Germinal center (tissue), 1 donor: ENCODE measurements around the gene BANK1.

Experiments used
- DNase-seq: peaks from one replicate; pipeline ENCODE4 v3.0.0; 2012; ENCODE audit warnings: mixed read lengths, low spot score

The BANK1 gene

DNA sequence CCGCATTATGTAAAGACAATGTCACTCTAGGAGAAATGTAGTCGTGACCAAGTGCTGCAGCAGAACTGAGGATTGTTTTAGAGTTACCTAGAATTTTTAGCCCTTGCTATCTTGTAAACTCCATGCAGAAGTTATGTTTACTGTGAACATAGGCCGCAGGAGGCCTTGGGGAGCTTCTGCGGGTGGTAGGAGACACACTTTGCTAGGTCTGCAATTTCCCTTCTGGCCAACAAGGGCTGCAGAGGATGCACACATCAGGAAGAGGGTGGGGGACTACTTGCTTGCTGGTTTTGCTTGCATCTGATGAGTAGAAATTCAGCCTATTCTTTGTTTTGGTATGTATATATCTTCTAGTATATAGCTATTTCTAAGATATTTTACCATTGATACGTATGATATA is 23.1 kb downstream of the BANK1 start:
- DNase-seq, result peak; percentile 34

DNA sequence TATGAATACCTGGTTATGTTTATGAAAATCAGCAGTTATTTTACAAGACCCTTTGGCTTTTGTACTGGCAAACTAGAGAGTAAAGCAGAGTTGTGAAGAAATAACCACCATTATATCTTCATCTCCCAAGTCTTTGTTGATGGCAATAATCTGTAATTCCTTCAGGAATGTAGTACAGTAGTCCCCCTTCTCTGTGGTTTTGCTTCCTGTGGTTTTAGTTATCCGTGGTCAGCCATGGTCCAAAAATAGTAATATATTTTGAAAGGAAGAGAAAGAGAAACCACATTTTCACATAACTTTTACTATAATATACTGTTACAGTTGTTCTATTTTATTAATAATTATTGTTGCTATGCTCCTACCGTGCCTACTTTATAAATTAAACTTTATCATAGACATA is 27.8 kb downstream of the BANK1 start:
- no peak for DNase-seq

GRCh38 chr4:101823864-101824263 is 33.3 kb downstream of the BANK1 start:
- no peak for DNase-seq

GRCh38 chr4:101824500-101824899 is 34.0 kb downstream of the BANK1 start:
- DNase-seq, result no peak

DNA sequence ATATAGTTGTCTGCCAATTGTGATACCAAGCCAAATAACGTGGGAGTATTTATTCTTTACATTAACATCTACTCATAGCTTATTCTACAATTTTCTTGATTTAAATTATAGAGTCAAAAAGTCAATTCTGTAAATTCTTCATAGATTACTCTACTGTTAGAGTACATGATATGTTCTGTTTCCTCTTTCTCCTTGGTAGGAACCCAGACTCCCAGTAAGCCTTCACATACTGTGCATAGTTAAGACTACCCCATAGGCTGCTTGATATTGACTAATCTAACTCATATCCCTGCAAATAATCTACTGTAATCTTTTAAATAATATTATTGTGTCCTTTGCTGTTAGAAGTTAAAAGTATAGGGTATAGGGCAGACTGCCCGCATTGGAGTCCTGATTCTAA is 35.4 kb downstream of the BANK1 start:
- no peak for DNase-seq

DNA sequence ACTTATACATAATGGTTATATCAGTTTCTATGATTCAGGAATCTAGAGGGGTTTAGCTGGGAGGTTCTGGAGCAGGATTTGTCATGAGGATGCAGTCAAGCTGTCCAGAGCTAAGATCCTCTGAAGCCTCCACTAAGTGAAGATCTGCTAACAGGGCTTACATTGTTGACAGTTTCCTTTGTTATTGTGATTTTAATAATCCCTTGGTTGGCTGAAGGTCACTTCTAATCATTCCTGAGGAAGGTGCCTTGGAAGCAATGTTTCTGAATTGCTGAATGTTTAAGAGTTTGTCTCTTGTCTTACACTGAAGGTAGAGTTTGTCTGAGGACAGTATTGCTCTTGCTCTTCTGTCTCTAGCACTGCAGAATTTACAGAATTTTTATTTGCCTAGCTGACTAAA is 41.3 kb downstream of the BANK1 start:
- DNase-seq, result no peak

DNA sequence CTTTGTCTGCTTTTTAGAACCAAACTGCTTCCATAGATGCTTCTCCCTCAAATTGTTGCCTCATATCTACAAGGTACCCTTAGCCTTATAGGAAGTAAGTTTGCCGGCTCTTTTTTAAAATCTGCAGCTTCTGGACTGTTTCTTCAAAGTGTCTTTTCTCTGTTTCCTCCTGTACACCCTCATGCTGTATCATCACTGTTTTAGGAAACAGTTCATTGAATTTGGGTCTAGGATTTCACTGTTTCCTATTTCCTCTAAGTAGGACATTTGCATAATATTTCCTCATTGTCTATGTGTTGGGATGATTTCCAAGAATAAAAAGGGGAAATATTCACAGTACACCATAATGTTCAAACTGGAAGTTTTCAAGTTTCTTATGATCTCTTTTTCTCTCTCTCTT is 43.0 kb downstream of the BANK1 start:
- no peak for DNase-seq

GRCh38 chr4:101835121-101835904 is 44.8 kb downstream of the BANK1 start:
- DNase-seq, result no peak

GRCh38 chr4:101843054-101843453 is 52.5 kb downstream of the BANK1 start:
- peak; percentile 10 for DNase-seq

DNA sequence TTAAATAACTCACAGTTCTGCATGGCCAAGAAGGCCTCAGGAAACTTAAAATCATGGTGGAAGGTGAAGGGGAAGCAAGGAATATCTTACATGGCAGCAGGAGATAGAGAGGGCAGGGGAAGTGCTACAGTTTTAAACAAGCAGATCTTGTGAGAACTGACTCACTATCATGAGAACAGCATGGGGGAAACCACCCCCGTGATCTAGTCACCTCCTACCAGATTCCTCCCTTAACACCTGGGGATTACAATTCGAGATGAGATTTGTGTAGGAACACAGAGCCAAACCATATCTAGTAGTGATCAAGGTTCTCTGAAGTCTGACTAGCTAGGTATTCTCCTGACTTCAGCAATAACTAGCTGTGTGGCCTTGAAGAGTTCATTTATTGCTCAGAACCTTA is 56.0 kb downstream of the BANK1 start:
- no peak for DNase-seq

GRCh38 chr4:101850698-101851097 is 60.2 kb downstream of the BANK1 start:
- no peak for DNase-seq

- no peak for DNase-seq
Observed at GRCh38 chr4:101851672-101852071, 61.1 kb downstream of the BANK1 start.

- no peak for DNase-seq
Observed at GRCh38 chr4:101853028-101853427, 62.5 kb downstream of the BANK1 start.

DNA sequence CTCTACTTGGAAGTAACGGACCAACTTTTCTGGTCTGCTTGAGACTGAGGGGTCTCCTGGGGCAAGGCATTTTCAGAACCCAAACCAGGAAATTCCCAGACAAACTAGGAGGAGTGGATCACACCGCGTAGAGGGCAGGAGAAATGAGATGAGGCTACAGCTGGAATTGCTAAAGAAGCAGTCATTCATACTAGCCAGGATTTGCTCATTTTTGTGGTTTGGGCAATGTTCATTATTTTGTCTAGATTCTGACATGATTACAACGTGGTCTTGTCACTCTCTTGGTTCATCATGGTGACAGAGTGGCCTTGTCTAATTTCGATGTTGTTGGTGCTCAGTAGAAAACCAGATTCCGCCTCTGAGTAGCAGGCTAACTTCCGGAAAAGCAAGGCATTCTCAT is 63.2 kb downstream of the BANK1 start:
- no peak for DNase-seq

- DNase-seq, result no peak
Observed at GRCh38 chr4:101855239-101855638, 64.7 kb downstream of the BANK1 start.

- DNase-seq, result peak; percentile 24
Observed at GRCh38 chr4:101856149-101856548, 65.6 kb downstream of the BANK1 start.

DNA sequence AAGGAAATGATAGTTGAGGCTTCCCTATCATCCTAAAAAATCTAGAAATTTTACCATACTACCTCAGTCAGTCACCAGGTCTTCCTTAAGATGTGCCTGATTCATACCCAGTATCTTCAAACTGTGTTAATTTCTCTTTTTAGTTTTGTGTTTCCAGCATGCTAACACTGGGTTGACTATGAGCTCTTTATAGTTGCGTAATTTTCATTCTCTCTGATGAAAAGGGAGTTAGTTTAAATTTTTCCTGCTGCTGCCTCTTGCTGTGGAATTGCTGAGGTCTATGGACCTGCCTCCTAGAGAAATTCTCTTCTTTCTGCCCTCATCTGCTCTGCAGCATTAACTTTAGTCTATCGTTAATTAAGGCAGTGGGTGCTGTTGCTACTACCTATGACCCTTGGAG is 66.6 kb downstream of the BANK1 start:
- no peak for DNase-seq

DNA sequence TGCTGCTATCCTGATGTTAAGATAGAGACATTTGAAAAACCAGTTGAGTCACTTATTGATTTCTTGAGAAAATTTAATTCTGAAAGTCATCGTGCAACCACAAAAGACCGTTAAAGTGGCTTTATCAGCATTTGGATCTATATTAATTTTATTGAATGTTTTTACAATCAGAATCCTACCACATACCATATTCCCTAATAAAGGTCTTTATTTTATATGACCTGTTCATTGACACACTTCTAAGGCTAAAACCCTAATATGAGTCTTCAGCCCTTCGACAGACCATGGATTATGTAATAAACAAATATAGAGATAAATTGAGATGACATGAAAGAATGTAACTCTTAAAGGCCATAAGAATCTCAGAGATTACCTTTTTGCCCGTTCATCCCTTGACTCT is 68.1 kb downstream of the BANK1 start:
- DNase-seq, result no peak

DNA sequence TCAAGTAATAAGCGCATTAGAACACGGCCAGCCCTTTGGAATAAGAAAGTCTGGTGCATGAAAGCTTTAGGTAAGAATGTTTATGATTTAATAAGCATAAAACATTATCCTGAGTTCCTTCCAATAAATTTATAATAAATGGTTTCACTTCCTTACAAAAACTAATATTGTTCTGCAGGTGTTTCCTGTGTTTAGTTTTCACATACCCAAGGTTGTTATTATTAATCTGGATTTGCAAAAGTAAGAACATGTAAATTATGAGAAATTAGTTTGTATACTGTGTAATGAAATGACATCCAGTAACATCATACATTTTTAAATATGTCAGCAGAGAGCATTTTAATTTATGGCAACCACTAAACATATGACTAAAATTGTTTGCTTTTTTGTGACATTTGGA is 72.1 kb downstream of the BANK1 start:
- DNase-seq, result peak; percentile 55

DNA sequence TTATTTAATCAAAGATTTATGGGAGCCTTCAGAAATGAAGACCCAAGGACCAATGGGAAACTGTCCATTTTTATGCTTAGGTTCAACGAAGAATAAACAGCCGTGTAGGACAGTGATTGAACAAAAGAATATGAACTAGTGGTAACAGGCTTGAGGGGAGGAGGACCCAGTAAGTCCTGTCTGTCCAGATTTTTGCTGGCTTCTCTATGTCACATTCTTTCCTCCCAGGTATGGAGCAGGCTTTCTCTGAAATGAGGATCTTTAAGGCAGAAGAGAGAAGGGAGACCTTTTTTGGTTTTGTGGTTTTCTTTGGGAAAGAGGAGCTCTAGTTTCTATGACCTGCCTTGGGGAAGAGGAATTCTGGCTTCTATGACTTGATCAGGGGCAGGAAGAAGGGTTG is 74.1 kb downstream of the BANK1 start:
- DNase-seq, result no peak

- no peak for DNase-seq
Observed at GRCh38 chr4:101865501-101866062, 75.1 kb downstream of the BANK1 start.

GRCh38 chr4:101870874-101871273 is 80.3 kb downstream of the BANK1 start:
- DNase-seq, result no peak

- no peak for DNase-seq
Observed at GRCh38 chr4:101871962-101872676, 81.6 kb downstream of the BANK1 start.
